OCI-LY1 (cell line): ENCODE data around the gene TMEM44.

ENCODE experiments used
- EZH2 ChIP-seq: fragments of 200-600 bp; sonication (generic), shearing (Covaris generic); IDR thresholded peaks from 2 replicates; pipeline ENCODE4 v1.8.0; 2017; ENCODE audit warnings: borderline replicate concordance, mixed run types, mild to moderate bottlenecking, antibody characterized with exemption, low read length, moderate library complexity, mixed read lengths
- TF ChIP-seq, protein P1 (sequence below): fragments of 200-600 bp; sonication (generic), shearing (Covaris generic); IDR thresholded peaks from 2 replicates; pipeline ENCODE4 v1.5.1; 2017; ENCODE audit warnings: mild to moderate bottlenecking, antibody characterized with exemption, low read length, moderate library complexity, mixed read lengths

DNA sequence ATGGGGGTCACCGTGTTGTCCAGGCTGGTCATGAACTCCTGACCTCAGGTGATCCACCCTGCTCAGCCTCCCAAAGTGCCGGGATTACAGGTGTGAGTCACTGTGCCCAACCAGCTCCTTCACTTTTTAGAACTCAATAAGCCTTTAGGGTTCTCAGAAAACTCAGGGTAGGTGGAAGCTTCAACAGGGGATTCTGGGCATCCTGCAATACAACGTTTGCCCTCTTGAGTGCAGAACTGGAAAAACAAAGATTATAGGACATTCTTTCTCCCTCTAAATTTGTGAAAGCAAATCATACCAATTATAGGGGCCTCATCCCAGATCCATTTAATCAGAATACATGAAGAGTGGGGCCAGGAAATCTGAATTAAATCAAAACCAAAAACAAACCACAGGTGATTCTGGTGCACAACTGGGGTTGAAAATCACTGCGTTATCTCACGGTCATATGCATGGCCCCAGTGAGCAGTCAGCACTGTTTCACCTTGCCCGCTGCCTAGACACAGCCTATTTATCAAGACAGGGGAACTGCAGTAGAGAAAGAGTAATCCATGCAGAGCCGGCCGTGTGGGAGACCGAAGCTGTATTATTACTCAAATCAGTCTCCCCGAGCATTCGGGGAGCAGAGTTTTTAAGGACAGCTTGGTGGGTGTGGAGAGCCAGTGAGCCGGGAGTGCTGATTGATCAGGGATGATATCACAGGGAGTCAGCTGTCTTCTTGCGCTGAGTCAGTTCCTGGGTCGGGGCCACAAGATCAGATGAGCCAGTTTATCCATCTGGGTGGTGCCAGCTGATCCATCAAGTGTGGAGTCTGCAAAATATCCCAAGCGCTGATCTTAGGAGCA, 58.4 kb downstream of the TMEM44 start:
- TF ChIP-seq, protein P1, sequence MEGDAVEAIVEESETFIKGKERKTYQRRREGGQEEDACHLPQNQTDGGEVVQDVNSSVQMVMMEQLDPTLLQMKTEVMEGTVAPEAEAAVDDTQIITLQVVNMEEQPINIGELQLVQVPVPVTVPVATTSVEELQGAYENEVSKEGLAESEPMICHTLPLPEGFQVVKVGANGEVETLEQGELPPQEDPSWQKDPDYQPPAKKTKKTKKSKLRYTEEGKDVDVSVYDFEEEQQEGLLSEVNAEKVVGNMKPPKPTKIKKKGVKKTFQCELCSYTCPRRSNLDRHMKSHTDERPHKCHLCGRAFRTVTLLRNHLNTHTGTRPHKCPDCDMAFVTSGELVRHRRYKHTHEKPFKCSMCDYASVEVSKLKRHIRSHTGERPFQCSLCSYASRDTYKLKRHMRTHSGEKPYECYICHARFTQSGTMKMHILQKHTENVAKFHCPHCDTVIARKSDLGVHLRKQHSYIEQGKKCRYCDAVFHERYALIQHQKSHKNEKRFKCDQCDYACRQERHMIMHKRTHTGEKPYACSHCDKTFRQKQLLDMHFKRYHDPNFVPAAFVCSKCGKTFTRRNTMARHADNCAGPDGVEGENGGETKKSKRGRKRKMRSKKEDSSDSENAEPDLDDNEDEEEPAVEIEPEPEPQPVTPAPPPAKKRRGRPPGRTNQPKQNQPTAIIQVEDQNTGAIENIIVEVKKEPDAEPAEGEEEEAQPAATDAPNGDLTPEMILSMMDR = no peak
- no peak for TF ChIP-seq EZH2
